PFSK-1 (cell line): ENCODE data around the gene PCDHGA1.

ENCODE experiments used
- FOXP2 ChIP-seq: optimal IDR thresholded peaks from 2 replicates; pipeline ENCODE3; 2011; ENCODE audit warnings: borderline replicate concordance, control low read depth, inconsistent platforms; ENCODE audit not compliant: insufficient read depth; ENCODE audit errors: extremely low read length, extremely low read depth
- POLR2AphosphoS5 ChIP-seq: IDR thresholded peaks from 2 replicates; pipeline ENCODE4 v1.6.1; 2012; ENCODE audit warnings: low read depth, mild to moderate bottlenecking, control low read depth, low read length, moderate library complexity
- REST ChIP-seq, 2 experiments: IDR thresholded peaks; 2 replicates each; pipeline versions ENCODE4 v1.6.1 to v1.8.0; 2011 to 2012; ENCODE audit warnings: low read depth in 2 of 2, low read length in 2 of 2, control low read depth in 1 of 2, inconsistent platforms in 1 of 2, mild to moderate bottlenecking in 1 of 2, moderate library complexity in 1 of 2; ENCODE audit not compliant: insufficient read depth in 1 of 2
- SIN3A ChIP-seq: IDR thresholded peaks from 2 replicates; pipeline ENCODE4 v1.6.1; 2012; ENCODE audit warnings: mild to moderate bottlenecking, low read length, moderate library complexity, borderline replicate concordance; ENCODE audit not compliant: insufficient read depth
- TAF1 ChIP-seq: IDR thresholded peaks from 2 replicates; pipeline ENCODE4 v1.6.1; 2012; ENCODE audit warnings: low read length, control low read depth, borderline replicate concordance; ENCODE audit not compliant: insufficient read depth

The PCDHGA1 gene

GRCh38 chr5:141430332-141431113, 100.2 kb downstream of the PCDHGA1 start, which contains the start of gene PCDHGA12:
Gene PCDHGA12 (plus strand): TSS chr5:141430507. CDS start chr5:141430760, 253 bp downstream.
- TF ChIP-seq REST (IDR thresholded peaks at IDR 0.05; ENCODE audit: insufficient read depth in 1 of 2, low read depth in 2 of 2, low read length in 2 of 2) (no peak), TAF1 (no peak), POLR2AphosphoS5 (no peak), FOXP2 (no peak), SIN3A (no peak)

- TF ChIP-seq SIN3A, result no peak
- no peak for TF ChIP-seq TAF1
- no peak for TF ChIP-seq POLR2AphosphoS5
- no peak for TF ChIP-seq REST (IDR thresholded peaks at IDR 0.05; ENCODE audit: insufficient read depth in 1 of 2, low read depth in 2 of 2, low read length in 2 of 2)
- TF ChIP-seq FOXP2, result no peak
These were observed 101.0 kb downstream of the PCDHGA1 start for GRCh38 chr5:141431286-141431685.

- TF ChIP-seq SIN3A (no peak), FOXP2 (no peak), POLR2AphosphoS5 (no peak), TAF1 (no peak), REST (IDR thresholded peaks at IDR 0.05; ENCODE audit: insufficient read depth in 1 of 2, low read depth in 2 of 2, low read length in 2 of 2) (no peak)
These were observed 103.7 kb downstream of the PCDHGA1 start for GRCh38 chr5:141434006-141434405.

GRCh38 chr5:141437221-141437620, 106.9 kb downstream of the PCDHGA1 start:
- TF ChIP-seq SIN3A (no peak), POLR2AphosphoS5 (no peak), FOXP2 (no peak), REST (IDR thresholded peaks at IDR 0.05; ENCODE audit: insufficient read depth in 1 of 2, low read depth in 2 of 2, low read length in 2 of 2) (no peak), TAF1 (no peak)
